Measurements from ENCODE around the gene SBF1.
"Not testable (repeated sequence)": the region's sequence is repeated elsewhere in the genome, so short reads cannot be mapped to it uniquely, and the experiment has no call there.

The SBF1 gene

DNA sequence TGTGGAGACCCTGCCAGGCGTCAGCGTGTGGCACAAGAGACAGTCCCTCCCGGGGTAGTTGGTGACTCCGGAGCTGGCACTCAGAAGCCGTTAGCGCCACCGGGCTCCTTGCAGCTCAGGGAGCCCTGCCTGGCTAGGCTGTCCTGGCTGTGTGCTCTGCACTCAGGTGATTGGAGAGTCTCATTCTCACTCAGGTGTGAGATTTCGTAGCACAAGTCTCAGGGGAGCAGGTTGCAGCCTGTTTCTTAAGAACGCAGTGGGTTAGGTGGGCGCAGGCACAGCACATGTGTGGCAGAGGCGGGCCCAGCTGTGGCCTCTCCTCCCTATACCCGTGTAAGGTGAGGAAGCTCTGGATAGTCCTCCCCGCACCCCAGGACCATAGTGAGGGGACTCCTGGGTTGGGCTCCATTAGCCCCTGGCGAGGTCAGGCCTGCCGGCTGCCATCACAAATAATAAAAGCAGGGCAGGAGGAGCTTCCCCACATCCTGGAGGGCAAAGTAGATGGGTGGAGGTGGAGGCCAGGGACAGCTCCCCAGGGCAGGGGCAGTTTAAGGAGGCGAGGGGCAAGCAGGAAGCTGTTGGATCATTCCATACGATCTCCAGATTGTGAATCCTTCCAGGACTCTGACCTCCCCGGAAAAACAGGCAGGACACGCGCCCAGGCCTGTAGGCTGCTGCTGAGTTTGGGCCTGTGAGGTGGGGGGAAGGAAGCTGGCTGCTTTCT is 39.4 kb downstream of the SBF1 start:
- no peaks in the 10 kb centered on the region for H3K4me1 ChIP-seq (ENCODE audit: control insufficient read depth, low read depth, low read length)
- no peak overlapping the region for H3K4me2 ChIP-seq (ENCODE audit: low read length)
- no peak overlapping the region for H3K56ac ChIP-seq (ENCODE audit: low read length)
- no peak overlapping the region for H4K5ac ChIP-seq (ENCODE audit: low read length)
- H2BK15ac ChIP-seq (replicated peaks; ENCODE audit: low read depth) = no peak overlapping the region
- no CpG with 5 or more reads among the region's 20 CpGs for WGBS (ENCODE audit: extremely low coverage, insufficient coverage, low lambda C conversion rate)
- no peak overlapping the region for H3K27ac ChIP-seq (ENCODE audit: low read depth, low read length)
- H3K27me3 ChIP-seq (ENCODE audit: insufficient read depth, low read length, poor library complexity) = no peaks in the 10 kb centered on the region
- H2BK5ac ChIP-seq (ENCODE audit: low read length) = no peak overlapping the region
- no peak overlapping the region for H4K8ac ChIP-seq (ENCODE audit: low read depth, low read length)
- no peak overlapping the region for H3K9ac ChIP-seq (ENCODE audit: low read length)
- no peak overlapping the region for H3K4ac ChIP-seq (ENCODE audit: low read depth, low read length)
- no peak overlapping the region for H2BK120ac ChIP-seq (ENCODE audit: low read depth, low read length)
- no peak overlapping the region for H3K23ac ChIP-seq (ENCODE audit: low read length)
- H2AK5ac ChIP-seq (ENCODE audit: low read length) = no peak overlapping the region
- H3K18ac ChIP-seq (ENCODE audit: low read length) = no peak overlapping the region
- peaks cover 4% of the 10 kb centered on the region for H3K36me3 ChIP-seq (ENCODE audit: control insufficient read depth, insufficient read depth, low read length)
- no peaks in the 10 kb centered on the region for H3K79me1 ChIP-seq (ENCODE audit: low read length)
- H3K4me3 ChIP-seq (ENCODE audit: low read length) = no peak overlapping the region
- no peak for DNase-seq
- no peaks in the 10 kb centered on the region for H3K79me2 ChIP-seq (ENCODE audit: control insufficient read depth, insufficient read depth, low read length)

DNA sequence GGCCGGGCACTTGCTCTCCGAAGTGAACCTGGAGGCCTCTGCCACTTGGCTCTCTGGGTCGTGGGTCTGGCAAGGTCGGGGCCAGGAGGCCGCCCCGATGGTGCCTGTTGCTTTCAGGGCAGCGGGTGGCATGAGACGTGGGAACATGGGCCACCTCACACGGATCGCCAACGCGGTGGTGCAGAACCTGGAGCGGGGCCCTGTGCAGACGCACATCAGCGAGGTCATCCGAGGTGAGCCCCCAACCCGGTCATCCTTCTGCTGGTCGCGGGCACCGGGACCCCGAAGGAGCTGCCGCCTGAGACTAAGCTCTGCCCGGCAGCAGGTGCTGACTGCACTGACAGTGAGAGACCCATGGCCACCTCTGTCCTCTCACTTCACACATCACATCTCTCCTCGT is 40.0 kb downstream of the SBF1 start:
- no peak overlapping the region for H3K9ac ChIP-seq (ENCODE audit: low read length)
- H2BK15ac ChIP-seq (replicated peaks; ENCODE audit: low read depth) = no peak overlapping the region
- WGBS (ENCODE audit: extremely low coverage, insufficient coverage, low lambda C conversion rate) = no CpG with 5 or more reads among the region's 24 CpGs
- no peak overlapping the region for H2BK120ac ChIP-seq (ENCODE audit: low read depth, low read length)
- H3K23ac ChIP-seq (ENCODE audit: low read length) = no peak overlapping the region
- no peak overlapping the region for H2AK5ac ChIP-seq (ENCODE audit: low read length)
- H3K4me3 ChIP-seq (ENCODE audit: low read length) = no peak overlapping the region
- H3K79me2 ChIP-seq (ENCODE audit: control insufficient read depth, insufficient read depth, low read length) = no peaks in the 10 kb centered on the region
- DNase-seq = no peak
- no peaks in the 10 kb centered on the region for H3K4me1 ChIP-seq (ENCODE audit: control insufficient read depth, low read depth, low read length)
- no peak overlapping the region for H3K56ac ChIP-seq (ENCODE audit: low read length)
- no peak overlapping the region for H4K8ac ChIP-seq (ENCODE audit: low read depth, low read length)
- no peak overlapping the region for H3K4ac ChIP-seq (ENCODE audit: low read depth, low read length)
- H3K36me3 ChIP-seq (ENCODE audit: control insufficient read depth, insufficient read depth, low read length) = peaks cover 4% of the 10 kb centered on the region
- no peak overlapping the region for H3K18ac ChIP-seq (ENCODE audit: low read length)
- no peak overlapping the region for H3K27ac ChIP-seq (ENCODE audit: low read depth, low read length)
- H3K4me2 ChIP-seq (ENCODE audit: low read length) = no peak overlapping the region
- H3K79me1 ChIP-seq (ENCODE audit: low read length) = no peaks in the 10 kb centered on the region
- H2BK5ac ChIP-seq (ENCODE audit: low read length) = no peak overlapping the region
- no peaks in the 10 kb centered on the region for H3K27me3 ChIP-seq (ENCODE audit: insufficient read depth, low read length, poor library complexity)
- no peak overlapping the region for H4K5ac ChIP-seq (ENCODE audit: low read length)

DNA sequence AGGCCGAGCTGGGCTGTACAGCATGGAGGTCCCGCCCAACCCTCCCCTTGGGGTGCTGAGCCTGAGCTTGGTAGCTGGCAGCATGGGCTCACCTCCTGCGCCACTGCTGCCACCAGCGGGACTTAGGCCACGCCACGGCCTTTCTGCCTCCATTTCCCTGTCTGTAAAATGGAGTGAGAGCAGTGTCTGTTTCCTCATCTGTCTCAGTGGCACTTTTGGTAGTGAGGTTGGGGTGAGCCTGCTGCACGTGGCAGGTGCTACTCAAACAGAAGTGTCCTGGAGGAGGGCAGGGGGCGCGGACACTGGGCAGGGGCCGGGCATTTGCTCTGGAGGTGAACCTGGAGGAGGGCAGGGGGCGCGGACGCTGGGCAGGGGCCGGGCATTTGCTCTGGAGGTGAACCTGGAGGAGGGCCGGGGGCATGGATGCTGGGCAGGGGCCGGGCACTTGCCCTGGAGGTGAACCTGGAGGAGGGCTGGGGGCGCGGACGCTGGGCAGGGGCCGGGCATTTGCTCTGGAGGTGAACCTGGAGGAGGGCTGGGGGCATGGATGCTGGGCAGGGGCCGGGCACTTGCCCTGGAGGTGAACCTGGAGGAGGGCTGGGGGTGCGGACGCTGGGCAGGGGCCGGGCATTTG is 41.8 kb downstream of the SBF1 start:
- not testable (repeated sequence) for H3K4ac ChIP-seq (ENCODE audit: low read depth, low read length); H3K36me3 ChIP-seq (ENCODE audit: control insufficient read depth, insufficient read depth, low read length); H4K5ac ChIP-seq (ENCODE audit: low read length); H4K8ac ChIP-seq (ENCODE audit: low read depth, low read length); H3K27me3 ChIP-seq (ENCODE audit: insufficient read depth, low read length, poor library complexity); H3K79me2 ChIP-seq (ENCODE audit: control insufficient read depth, insufficient read depth, low read length); H3K18ac ChIP-seq (ENCODE audit: low read length); DNase-seq; H3K4me1 ChIP-seq (ENCODE audit: control insufficient read depth, low read depth, low read length); H2BK120ac ChIP-seq (ENCODE audit: low read depth, low read length); H3K23ac ChIP-seq (ENCODE audit: low read length); H3K9ac ChIP-seq (ENCODE audit: low read length); H2BK5ac ChIP-seq (ENCODE audit: low read length); H3K79me1 ChIP-seq (ENCODE audit: low read length); H2AK5ac ChIP-seq (ENCODE audit: low read length); H3K4me3 ChIP-seq (ENCODE audit: low read length); H2BK15ac ChIP-seq (replicated peaks; ENCODE audit: low read depth); H3K56ac ChIP-seq (ENCODE audit: low read length); H3K27ac ChIP-seq (ENCODE audit: low read depth, low read length); H3K4me2 ChIP-seq (ENCODE audit: low read length)
- no CpG with 5 or more reads among the region's 24 CpGs for WGBS (ENCODE audit: extremely low coverage, insufficient coverage, low lambda C conversion rate)

DNA sequence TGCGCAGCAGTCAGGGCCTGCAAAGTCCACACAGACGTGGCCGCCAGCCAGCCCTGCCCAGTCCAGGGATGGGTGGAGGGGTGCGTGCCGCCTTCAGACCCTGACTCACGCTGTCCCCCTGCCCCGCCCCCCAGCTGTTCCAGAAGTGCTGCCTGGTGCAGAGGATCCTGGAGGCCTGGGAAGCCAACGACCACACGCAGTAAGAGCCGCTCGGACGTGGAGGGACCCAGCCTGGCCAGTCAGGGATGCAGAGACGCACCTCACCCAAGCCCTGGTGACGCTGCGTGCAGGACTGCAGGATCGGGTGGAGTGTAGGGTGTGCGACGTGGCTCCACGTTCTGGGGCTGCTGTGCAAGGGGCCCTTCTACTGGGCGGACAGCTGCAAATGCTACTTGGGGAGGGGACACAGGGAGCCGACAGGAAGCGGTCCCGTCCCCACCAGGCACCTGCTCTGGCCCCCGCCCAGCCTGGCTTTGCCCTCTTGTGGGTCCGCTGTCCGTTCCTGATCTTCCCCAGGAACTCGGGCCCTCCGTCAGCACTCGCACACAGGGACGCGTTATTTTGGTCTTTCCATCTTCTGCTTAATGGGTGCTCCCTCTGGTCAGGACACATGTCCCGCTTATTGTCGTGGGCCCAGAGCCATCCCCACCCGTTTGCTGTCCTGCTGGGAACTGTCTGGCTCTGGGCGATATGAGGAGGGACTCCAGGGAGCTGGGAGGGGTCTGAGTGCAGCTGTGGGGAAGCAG is 42.5 kb downstream of the SBF1 start:
- Histone ChIP-seq H3K36me3 (ENCODE audit: control insufficient read depth, insufficient read depth, low read length) (peaks cover 4% of the 10 kb centered on the region), H3K4me3 (ENCODE audit: low read length) (no peak overlapping the region), H3K56ac (ENCODE audit: low read length) (no peak overlapping the region), H3K18ac (ENCODE audit: low read length) (no peak overlapping the region), H3K79me1 (ENCODE audit: low read length) (no peaks in the 10 kb centered on the region), H2BK120ac (ENCODE audit: low read depth, low read length) (no peak overlapping the region), H3K4me2 (ENCODE audit: low read length) (no peak overlapping the region), H3K9ac (ENCODE audit: low read length) (no peak overlapping the region), H2BK5ac (ENCODE audit: low read length) (no peak overlapping the region), H3K4me1 (ENCODE audit: control insufficient read depth, low read depth, low read length) (no peaks in the 10 kb centered on the region), H3K27ac (ENCODE audit: low read depth, low read length) (no peak overlapping the region), H3K4ac (ENCODE audit: low read depth, low read length) (no peak overlapping the region), H4K5ac (ENCODE audit: low read length) (no peak overlapping the region), H2BK15ac (replicated peaks; ENCODE audit: low read depth) (no peak overlapping the region), H2AK5ac (ENCODE audit: low read length) (no peak overlapping the region), H4K8ac (ENCODE audit: low read depth, low read length) (no peak overlapping the region), H3K79me2 (ENCODE audit: control insufficient read depth, insufficient read depth, low read length) (no peaks in the 10 kb centered on the region), H3K27me3 (ENCODE audit: insufficient read depth, low read length, poor library complexity) (no peaks in the 10 kb centered on the region), H3K23ac (ENCODE audit: low read length) (no peak overlapping the region)
- DNase-seq = no peak
- no CpG with 5 or more reads among the region's 35 CpGs for WGBS (ENCODE audit: extremely low coverage, insufficient coverage, low lambda C conversion rate)

DNA sequence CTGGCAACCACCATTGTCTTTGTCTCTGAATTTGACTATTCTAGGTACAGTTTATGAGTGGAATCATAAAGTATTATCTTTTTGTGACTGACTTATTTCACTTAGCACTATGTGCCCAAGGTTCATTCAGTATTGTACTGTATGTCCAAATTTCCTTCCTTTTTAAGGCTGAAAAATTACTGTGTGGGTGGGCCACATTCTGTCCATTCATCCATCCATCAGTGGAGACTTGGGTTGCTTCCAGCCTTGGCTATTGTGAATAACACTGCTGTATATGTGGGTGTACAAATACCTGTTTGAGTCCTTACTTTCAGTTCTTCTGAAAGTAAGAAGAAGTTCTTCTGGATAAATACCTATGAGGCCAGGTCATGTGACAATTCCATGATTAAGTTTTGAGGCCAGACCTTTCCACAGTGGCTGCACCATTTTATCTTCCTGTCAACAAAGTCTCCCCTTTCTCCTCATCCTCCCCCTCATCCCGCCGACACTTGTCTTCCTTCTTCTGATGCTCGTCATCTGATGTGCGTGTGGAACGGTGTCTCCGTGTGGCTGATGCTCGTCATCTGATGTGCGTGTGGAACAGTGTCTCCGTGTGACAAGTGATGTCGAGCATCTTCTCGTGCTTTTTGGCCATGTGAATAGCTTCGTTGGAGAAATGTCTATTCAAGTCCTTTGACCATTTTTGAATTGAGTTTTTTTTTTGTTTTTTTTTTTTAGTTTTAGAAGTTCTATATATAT is 49.5 kb downstream of the SBF1 start:
- H3K27ac ChIP-seq (ENCODE audit: low read depth, low read length) = no peak overlapping the region
- H3K79me2 ChIP-seq (ENCODE audit: control insufficient read depth, insufficient read depth, low read length) = no peaks in the 10 kb centered on the region
- H2BK15ac ChIP-seq (replicated peaks; ENCODE audit: low read depth) = no peak overlapping the region
- DNase-seq = no peak
- no peak overlapping the region for H3K23ac ChIP-seq (ENCODE audit: low read length)
- H3K4me2 ChIP-seq (ENCODE audit: low read length) = no peak overlapping the region
- H4K8ac ChIP-seq (ENCODE audit: low read depth, low read length) = no peak overlapping the region
- no CpG with 5 or more reads among the region's 12 CpGs for WGBS (ENCODE audit: extremely low coverage, insufficient coverage, low lambda C conversion rate)
- no peaks in the 10 kb centered on the region for H3K79me1 ChIP-seq (ENCODE audit: low read length)
- H2BK120ac ChIP-seq (ENCODE audit: low read depth, low read length) = no peak overlapping the region
- H4K5ac ChIP-seq (ENCODE audit: low read length) = no peak overlapping the region
- H3K18ac ChIP-seq (ENCODE audit: low read length) = no peak overlapping the region
- no peak overlapping the region for H2BK5ac ChIP-seq (ENCODE audit: low read length)
- H3K4me3 ChIP-seq (ENCODE audit: low read length) = no peak overlapping the region
- no peak overlapping the region for H3K4ac ChIP-seq (ENCODE audit: low read depth, low read length)
- H3K9ac ChIP-seq (ENCODE audit: low read length) = no peak overlapping the region
- peaks cover 7% of the 10 kb centered on the region for H3K36me3 ChIP-seq (ENCODE audit: control insufficient read depth, insufficient read depth, low read length)
- no peaks in the 10 kb centered on the region for H3K27me3 ChIP-seq (ENCODE audit: insufficient read depth, low read length, poor library complexity)
- no peak overlapping the region for H3K56ac ChIP-seq (ENCODE audit: low read length)
- no peak overlapping the region for H2AK5ac ChIP-seq (ENCODE audit: low read length)
- H3K4me1 ChIP-seq (ENCODE audit: control insufficient read depth, low read depth, low read length) = no peaks in the 10 kb centered on the region

All from mesendoderm (in vitro differentiated cells).